ENCODE measurements around the gene GLRA3.
"Not testable (repeated sequence)": the region's sequence is repeated elsewhere in the genome, so short reads cannot be mapped to it uniquely, and the experiment has no call there.

Gene GLRA3

GRCh38 chr4:174713181-174713580 lies 115.9 kb downstream of the GLRA3 start:
- DNase-seq: no peak

GRCh38 chr4:174709526-174709925 lies 119.5 kb downstream of the GLRA3 start:
- DNase-seq: no peak

- no peak for DNase-seq
Measured at GRCh38 chr4:174708381-174708780, 120.7 kb downstream of the GLRA3 start.

DNA sequence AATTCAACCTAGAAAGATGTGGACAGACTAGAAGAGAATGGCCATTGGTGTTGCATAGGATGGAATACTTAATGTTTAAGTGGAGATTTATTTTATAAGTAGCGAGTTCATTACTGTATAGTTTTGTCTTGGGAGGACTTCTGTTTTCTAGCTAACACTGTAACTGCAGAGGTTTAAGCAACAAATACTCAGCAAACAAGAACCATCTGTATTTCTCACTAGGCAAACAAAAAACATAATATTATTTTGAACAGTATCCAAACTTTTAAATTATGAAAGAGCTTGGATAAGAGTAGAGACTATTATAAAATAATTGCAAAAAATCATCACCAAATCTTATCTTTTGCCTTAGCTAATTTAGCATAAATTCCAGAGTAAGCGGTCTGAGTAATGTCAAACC lies 121.1 kb downstream of the GLRA3 start:
- DNase-seq: no peak

GRCh38 chr4:174707051-174707676 lies 121.9 kb downstream of the GLRA3 start:
- DNase-seq: no peak

DNA sequence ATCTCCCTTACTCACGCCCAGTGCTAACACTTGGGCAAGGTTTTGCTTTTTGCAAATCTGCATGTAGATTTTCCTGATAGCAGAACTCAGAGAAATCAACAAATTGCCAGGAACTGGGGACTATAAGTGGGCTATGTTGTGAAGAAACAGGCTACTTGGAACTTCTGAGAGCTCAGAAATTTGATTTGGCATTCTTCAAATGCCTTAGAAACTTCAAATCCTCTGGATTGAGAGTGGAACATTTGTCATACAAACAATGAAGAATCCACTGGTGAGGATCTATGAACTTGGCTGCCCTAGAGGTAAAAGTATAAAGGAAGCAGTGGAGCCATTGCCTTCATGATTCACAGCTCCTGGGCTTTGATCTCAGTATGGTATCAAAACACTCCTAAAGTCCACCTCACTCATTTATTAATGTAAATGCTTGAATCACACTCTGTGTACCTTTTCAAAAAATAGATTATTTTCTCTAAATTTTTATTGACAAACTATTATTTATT lies 126.0 kb downstream of the GLRA3 start:
- no peak for DNase-seq

GRCh38 chr4:174699654-174700053 lies 129.4 kb downstream of the GLRA3 start:
- DNase-seq: no peak

DNA sequence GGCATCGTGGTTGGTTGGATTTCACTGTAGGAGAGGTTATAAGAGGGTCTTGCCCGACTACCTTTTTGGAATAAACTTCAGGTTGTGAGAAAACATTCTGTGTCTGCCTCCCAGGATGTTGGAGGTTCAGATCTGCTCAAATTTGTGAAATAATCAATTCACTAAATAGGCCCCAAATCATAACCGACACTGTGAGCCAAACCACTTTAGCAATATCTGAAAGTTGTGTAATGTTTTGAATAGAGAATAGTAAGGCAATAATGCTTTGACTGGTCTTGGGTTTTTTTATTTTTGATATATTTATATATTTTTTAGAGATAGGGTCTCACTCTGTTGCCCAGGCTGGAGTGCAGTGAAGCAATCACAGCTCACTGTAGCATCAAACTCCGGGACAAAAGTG lies 131.2 kb downstream of the GLRA3 start:
- no peak for DNase-seq

GRCh38 chr4:174697202-174697601 lies 131.8 kb downstream of the GLRA3 start:
- DNase-seq: no peak

- no peak for DNase-seq
Measured at GRCh38 chr4:174696657-174697056, 132.4 kb downstream of the GLRA3 start.

GRCh38 chr4:174691876-174692275 lies 137.2 kb downstream of the GLRA3 start:
- not testable (repeated sequence) for DNase-seq

GRCh38 chr4:174690665-174691064 lies 138.4 kb downstream of the GLRA3 start:
- DNase-seq: no peak

GRCh38 chr4:174689618-174690017 lies 139.4 kb downstream of the GLRA3 start:
- DNase-seq: no peak

DNA sequence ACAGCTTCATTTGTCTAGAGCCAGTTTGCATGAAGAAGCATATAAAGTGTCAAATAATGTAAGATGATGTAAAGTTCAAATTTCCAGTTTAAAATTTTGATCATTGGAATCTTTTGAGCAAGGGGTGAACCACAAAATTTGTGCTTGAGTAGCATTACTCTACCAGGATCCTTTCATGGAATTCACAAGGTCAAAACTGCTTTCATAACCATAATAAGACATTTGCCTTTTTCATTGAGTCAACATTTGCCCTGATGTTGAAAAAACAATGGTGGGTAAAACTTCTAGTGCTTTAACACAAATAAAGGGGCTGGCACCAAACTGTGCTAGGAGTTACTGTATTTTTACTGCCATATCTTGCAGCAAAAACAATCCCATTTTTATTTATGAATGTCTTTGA lies 142.2 kb downstream of the GLRA3 start:
- no peak for DNase-seq

- DNase-seq: peak; percentile 15
Measured at GRCh38 chr4:174681723-174682300, 147.2 kb downstream of the GLRA3 start.

- DNase-seq: peak; percentile 2
Measured at GRCh38 chr4:174674305-174674840, 154.7 kb downstream of the GLRA3 start.

- no peak for DNase-seq
Measured at GRCh38 chr4:174673865-174674264, 155.2 kb downstream of the GLRA3 start.

DNA sequence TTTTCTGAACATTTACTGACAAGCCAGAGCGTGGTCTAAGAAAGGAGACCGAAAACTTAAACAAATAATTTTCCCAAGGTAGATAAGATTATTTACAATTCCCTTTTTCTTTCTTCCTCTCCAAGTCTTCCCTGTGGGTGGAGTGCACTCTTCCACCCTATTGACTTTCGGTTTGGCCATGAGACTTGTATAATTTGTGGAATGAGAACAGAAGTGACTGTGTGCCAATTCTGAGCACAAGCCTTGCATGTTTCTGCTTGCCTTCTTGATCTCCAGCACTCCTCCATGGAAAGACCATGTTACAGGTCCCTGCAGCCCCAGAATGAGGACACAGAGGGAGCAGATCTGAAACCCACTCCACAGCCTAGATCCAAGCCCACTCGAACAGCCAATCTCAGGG lies 156.8 kb downstream of the GLRA3 start:
- no peak for DNase-seq

DNA sequence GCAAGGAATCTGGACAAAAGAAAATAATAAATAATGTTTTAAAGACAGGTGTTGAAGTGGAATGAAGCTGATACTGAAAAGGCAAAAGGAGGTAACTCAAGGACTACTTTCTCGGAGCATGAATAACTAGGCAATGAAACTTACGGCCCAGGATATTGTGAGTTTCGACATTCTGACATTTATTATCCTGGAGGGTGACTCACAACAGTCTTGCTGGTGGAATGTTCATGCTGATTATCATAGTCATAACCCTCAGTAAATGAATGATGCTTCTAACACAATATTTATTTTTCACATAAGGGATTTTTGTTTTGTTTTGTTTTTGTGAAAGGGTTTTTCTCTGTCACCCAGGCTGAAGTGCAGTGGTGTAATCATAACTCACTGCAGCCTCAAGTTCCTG lies 159.8 kb downstream of the GLRA3 start:
- DNase-seq: peak; percentile 67

DNA sequence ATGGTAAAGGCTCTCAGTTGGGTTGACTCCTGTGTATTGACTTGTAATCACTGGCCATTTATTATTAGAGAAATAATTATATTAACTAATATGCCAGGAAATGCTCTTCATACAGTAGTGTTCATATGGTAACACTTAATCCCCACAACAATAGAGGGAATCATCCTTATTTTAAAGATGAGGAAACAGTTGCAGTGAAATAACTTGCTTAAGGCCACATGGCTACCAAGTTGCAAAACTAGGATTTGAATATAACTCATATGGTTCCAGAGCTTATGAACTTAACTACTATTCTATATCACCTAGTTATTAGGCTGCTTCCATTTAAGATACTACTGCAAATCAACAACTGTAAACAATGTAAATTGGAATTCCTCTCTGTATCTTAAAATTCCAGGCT lies 163.2 kb downstream of the GLRA3 start:
- no peak for DNase-seq

DNA sequence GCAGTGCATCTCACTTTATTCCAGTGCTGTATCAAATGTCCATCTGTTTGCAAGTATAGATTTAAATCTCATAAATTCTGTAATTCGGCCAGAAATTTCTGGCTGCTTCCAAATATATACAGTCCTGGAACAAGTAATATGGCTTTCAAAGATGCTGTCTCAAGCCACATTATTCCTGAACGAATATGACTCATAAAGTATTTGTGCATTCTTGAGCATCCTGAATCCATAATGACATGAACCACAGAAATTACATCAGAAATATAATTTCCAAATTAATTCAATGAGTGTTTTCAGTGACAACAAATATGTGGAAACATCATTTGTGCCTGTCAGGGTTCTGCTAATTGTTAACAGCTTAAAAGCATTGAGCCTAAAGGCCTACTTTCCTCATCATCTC lies 165.8 kb downstream of the GLRA3 start:
- DNase-seq: peak; percentile 2

DNA sequence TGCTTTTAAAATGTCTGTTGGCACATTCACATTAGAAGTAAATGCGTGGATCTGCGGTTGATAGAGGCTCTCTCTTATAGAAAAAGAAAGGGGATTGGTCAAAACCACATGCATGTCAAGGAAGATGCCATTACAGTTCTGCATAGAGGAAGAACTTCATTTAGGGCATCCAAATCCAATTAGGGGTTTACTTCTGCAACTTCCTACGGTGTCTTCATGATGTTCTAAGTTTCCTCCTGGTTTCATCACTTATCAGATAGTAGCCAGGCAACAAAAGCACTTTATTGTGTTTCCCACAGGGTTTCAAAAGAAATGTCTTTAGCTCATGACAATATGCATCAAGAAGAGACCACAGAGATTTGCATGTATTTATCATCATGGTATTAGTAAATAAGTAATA lies 170.8 kb downstream of the GLRA3 start:
- no peak for DNase-seq

- DNase-seq: no peak
Measured at GRCh38 chr4:174657472-174657871, 171.6 kb downstream of the GLRA3 start.

- DNase-seq: no peak
Measured at GRCh38 chr4:174654634-174655033, 174.4 kb downstream of the GLRA3 start.

All from amniotic stem cell (primary cell).